ENCODE results near the gene ADCY2. TPM values are rescaled to one million over a fixed set of nuclear protein-coding genes. Genes with fewer than 3 reads are reported as not detected.

The ADCY2 gene
- total and polyA plus RNA-seq, 2 donors = 0.42 to 1.0 TPM

GRCh38 chr5:7565559-7565958 is 169.6 kb downstream of the ADCY2 start:
- Histone ChIP-seq H3K36me3 (ENCODE audit: control insufficient read depth in 2 of 2, insufficient read depth in 2 of 2, low read length in 1 of 2) (no peaks in the 10 kb centered on the region), H3K27me3 (ENCODE audit: control insufficient read depth in 2 of 2, insufficient read depth in 1 of 2, low read length in 1 of 2) (no peaks in the 10 kb centered on the region), H3K27ac (ENCODE audit: low read depth in 1 of 2, low read length in 1 of 2) (no peak overlapping the region), H3K9me3 (ENCODE audit: control insufficient read depth in 2 of 2, insufficient read depth in 1 of 2, low read length in 1 of 2) (no peaks in the 10 kb centered on the region), H3K4me1 (ENCODE audit: control insufficient read depth in 2 of 2, insufficient read depth in 2 of 2, low read length in 2 of 2) (no peaks in the 10 kb centered on the region), H3K4me3 (ENCODE audit: low read length in 2 of 2) (no peak overlapping the region)
- 98% methylated on average over 2 of the region's 2 CpGs for WGBS
- no peak for DNase-seq (ENCODE audit: low read depth in 6 of 9, low spot score in 9 of 9)

- WGBS = 79% methylated on average over 7 of the region's 7 CpGs
- no peak for DNase-seq (ENCODE audit: low read depth in 6 of 9, low spot score in 9 of 9)
Measured at GRCh38 chr5:7576023-7576715, 180.2 kb downstream of the ADCY2 start.

GRCh38 chr5:7577381-7577780 is 181.4 kb downstream of the ADCY2 start:
- Histone ChIP-seq H3K4me1 (ENCODE audit: control insufficient read depth in 2 of 2, insufficient read depth in 2 of 2, low read length in 2 of 2) (no peaks in the 10 kb centered on the region), H3K27me3 (ENCODE audit: control insufficient read depth in 2 of 2, insufficient read depth in 1 of 2, low read length in 1 of 2) (no peaks in the 10 kb centered on the region), H3K4me3 (ENCODE audit: low read length in 2 of 2) (no peak overlapping the region), H3K9me3 (ENCODE audit: control insufficient read depth in 2 of 2, insufficient read depth in 1 of 2, low read length in 1 of 2) (no peaks in the 10 kb centered on the region), H3K27ac (ENCODE audit: low read depth in 1 of 2, low read length in 1 of 2) (no peak overlapping the region), H3K36me3 (ENCODE audit: control insufficient read depth in 2 of 2, insufficient read depth in 2 of 2, low read length in 1 of 2) (no peaks in the 10 kb centered on the region)
- no peak for DNase-seq (ENCODE audit: low read depth in 6 of 9, low spot score in 9 of 9)
- 95% methylated on average over 2 of the region's 2 CpGs for WGBS

More at GRCh38 chr5:7576023-7576715, 180.2 kb downstream of the ADCY2 start:
- Histone ChIP-seq H3K27ac (ENCODE audit: low read depth in 1 of 2, low read length in 1 of 2) (no peak overlapping the region), H3K9me3 (ENCODE audit: control insufficient read depth in 2 of 2, insufficient read depth in 1 of 2, low read length in 1 of 2) (no peaks in the 10 kb centered on the region), H3K36me3 (ENCODE audit: control insufficient read depth in 2 of 2, insufficient read depth in 2 of 2, low read length in 1 of 2) (no peaks in the 10 kb centered on the region), H3K27me3 (ENCODE audit: control insufficient read depth in 2 of 2, insufficient read depth in 1 of 2, low read length in 1 of 2) (no peaks in the 10 kb centered on the region), H3K4me1 (ENCODE audit: control insufficient read depth in 2 of 2, insufficient read depth in 2 of 2, low read length in 2 of 2) (no peaks in the 10 kb centered on the region), H3K4me3 (ENCODE audit: low read length in 2 of 2) (no peak overlapping the region)

GRCh38 chr5:7578071-7578470 is 182.1 kb downstream of the ADCY2 start:
- Histone ChIP-seq H3K36me3 (ENCODE audit: control insufficient read depth in 2 of 2, insufficient read depth in 2 of 2, low read length in 1 of 2) (no peaks in the 10 kb centered on the region), H3K27me3 (ENCODE audit: control insufficient read depth in 2 of 2, insufficient read depth in 1 of 2, low read length in 1 of 2) (no peaks in the 10 kb centered on the region), H3K27ac (ENCODE audit: low read depth in 1 of 2, low read length in 1 of 2) (no peak overlapping the region), H3K4me3 (ENCODE audit: low read length in 2 of 2) (no peak overlapping the region), H3K4me1 (ENCODE audit: control insufficient read depth in 2 of 2, insufficient read depth in 2 of 2, low read length in 2 of 2) (no peaks in the 10 kb centered on the region), H3K9me3 (ENCODE audit: control insufficient read depth in 2 of 2, insufficient read depth in 1 of 2, low read length in 1 of 2) (no peaks in the 10 kb centered on the region)
- DNase-seq (ENCODE audit: low read depth in 6 of 9, low spot score in 9 of 9) = no peak
- 91% methylated on average over 1 of the region's 1 CpG for WGBS

GRCh38 chr5:7584749-7585148 is 188.8 kb downstream of the ADCY2 start:
- no peak overlapping the region for H3K27ac ChIP-seq (ENCODE audit: low read depth in 1 of 2, low read length in 1 of 2)
- no peaks in the 10 kb centered on the region for H3K9me3 ChIP-seq (ENCODE audit: control insufficient read depth in 2 of 2, insufficient read depth in 1 of 2, low read length in 1 of 2)
- H3K4me1 ChIP-seq (ENCODE audit: control insufficient read depth in 2 of 2, insufficient read depth in 2 of 2, low read length in 2 of 2) = no peaks in the 10 kb centered on the region
- 96% methylated on average over 2 of the region's 2 CpGs for WGBS
- no peak overlapping the region for H3K4me3 ChIP-seq (ENCODE audit: low read length in 2 of 2)
- no peaks in the 10 kb centered on the region for H3K27me3 ChIP-seq (ENCODE audit: control insufficient read depth in 2 of 2, insufficient read depth in 1 of 2, low read length in 1 of 2)
- no peaks in the 10 kb centered on the region for H3K36me3 ChIP-seq (ENCODE audit: control insufficient read depth in 2 of 2, insufficient read depth in 2 of 2, low read length in 1 of 2)
- DNase-seq (ENCODE audit: low read depth in 6 of 9, low spot score in 9 of 9) = no peak

GRCh38 chr5:7585807-7586206 is 189.9 kb downstream of the ADCY2 start:
- DNase-seq (ENCODE audit: low read depth in 6 of 9, low spot score in 9 of 9) = no peak
- no peaks in the 10 kb centered on the region for H3K4me1 ChIP-seq (ENCODE audit: control insufficient read depth in 2 of 2, insufficient read depth in 2 of 2, low read length in 2 of 2)
- WGBS = 97% methylated on average over 3 of the region's 3 CpGs
- no peaks in the 10 kb centered on the region for H3K9me3 ChIP-seq (ENCODE audit: control insufficient read depth in 2 of 2, insufficient read depth in 1 of 2, low read length in 1 of 2)
- no peaks in the 10 kb centered on the region for H3K27me3 ChIP-seq (ENCODE audit: control insufficient read depth in 2 of 2, insufficient read depth in 1 of 2, low read length in 1 of 2)
- no peaks in the 10 kb centered on the region for H3K36me3 ChIP-seq (ENCODE audit: control insufficient read depth in 2 of 2, insufficient read depth in 2 of 2, low read length in 1 of 2)
- H3K27ac ChIP-seq (ENCODE audit: low read depth in 1 of 2, low read length in 1 of 2) = no peak overlapping the region
- H3K4me3 ChIP-seq (ENCODE audit: low read length in 2 of 2) = no peak overlapping the region

- 90% methylated on average over 12 of the region's 12 CpGs for WGBS
- Histone ChIP-seq H3K27me3 (ENCODE audit: control insufficient read depth in 2 of 2, insufficient read depth in 1 of 2, low read length in 1 of 2) (no peaks in the 10 kb centered on the region), H3K27ac (ENCODE audit: low read depth in 1 of 2, low read length in 1 of 2) (no peak overlapping the region), H3K9me3 (ENCODE audit: control insufficient read depth in 2 of 2, insufficient read depth in 1 of 2, low read length in 1 of 2) (no peaks in the 10 kb centered on the region), H3K36me3 (ENCODE audit: control insufficient read depth in 2 of 2, insufficient read depth in 2 of 2, low read length in 1 of 2) (no peaks in the 10 kb centered on the region), H3K4me1 (ENCODE audit: control insufficient read depth in 2 of 2, insufficient read depth in 2 of 2, low read length in 2 of 2) (no peaks in the 10 kb centered on the region), H3K4me3 (ENCODE audit: low read length in 2 of 2) (no peak overlapping the region)
- no peak for DNase-seq (ENCODE audit: low read depth in 6 of 9, low spot score in 9 of 9)
Measured at GRCh38 chr5:7586480-7586879, 190.5 kb downstream of the ADCY2 start.

GRCh38 chr5:7589800-7590199 is 193.9 kb downstream of the ADCY2 start:
- no peaks in the 10 kb centered on the region for H3K27me3 ChIP-seq (ENCODE audit: control insufficient read depth in 2 of 2, insufficient read depth in 1 of 2, low read length in 1 of 2)
- 86% methylated on average over 5 of the region's 5 CpGs for WGBS
- no peak overlapping the region for H3K27ac ChIP-seq (ENCODE audit: low read depth in 1 of 2, low read length in 1 of 2)
- no peaks in the 10 kb centered on the region for H3K36me3 ChIP-seq (ENCODE audit: control insufficient read depth in 2 of 2, insufficient read depth in 2 of 2, low read length in 1 of 2)
- H3K9me3 ChIP-seq (ENCODE audit: control insufficient read depth in 2 of 2, insufficient read depth in 1 of 2, low read length in 1 of 2) = no peaks in the 10 kb centered on the region
- no peaks in the 10 kb centered on the region for H3K4me1 ChIP-seq (ENCODE audit: control insufficient read depth in 2 of 2, insufficient read depth in 2 of 2, low read length in 2 of 2)
- no peak for DNase-seq (ENCODE audit: low read depth in 6 of 9, low spot score in 9 of 9)
- no peak overlapping the region for H3K4me3 ChIP-seq (ENCODE audit: low read length in 2 of 2)

GRCh38 chr5:7592910-7593309 is 197.0 kb downstream of the ADCY2 start:
- DNase-seq (ENCODE audit: low read depth in 6 of 9, low spot score in 9 of 9) = no peak
- H3K4me1 ChIP-seq (ENCODE audit: control insufficient read depth in 2 of 2, insufficient read depth in 2 of 2, low read length in 2 of 2) = no peaks in the 10 kb centered on the region
- H3K27ac ChIP-seq (ENCODE audit: low read depth in 1 of 2, low read length in 1 of 2) = no peak overlapping the region
- no peak overlapping the region for H3K4me3 ChIP-seq (ENCODE audit: low read length in 2 of 2)
- H3K36me3 ChIP-seq (ENCODE audit: control insufficient read depth in 2 of 2, insufficient read depth in 2 of 2, low read length in 1 of 2) = no peaks in the 10 kb centered on the region
- no peaks in the 10 kb centered on the region for H3K9me3 ChIP-seq (ENCODE audit: control insufficient read depth in 2 of 2, insufficient read depth in 1 of 2, low read length in 1 of 2)
- WGBS = 48% methylated on average over 6 of the region's 6 CpGs
- H3K27me3 ChIP-seq (ENCODE audit: control insufficient read depth in 2 of 2, insufficient read depth in 1 of 2, low read length in 1 of 2) = no peaks in the 10 kb centered on the region

Data from thymus (tissue), 11 donors.